ENCODE data around the gene POLR1B.
"Not testable (repeated sequence)": the region's sequence is repeated elsewhere in the genome, so short reads cannot be mapped to it uniquely, and the experiment has no call there.

The POLR1B gene, protein sequence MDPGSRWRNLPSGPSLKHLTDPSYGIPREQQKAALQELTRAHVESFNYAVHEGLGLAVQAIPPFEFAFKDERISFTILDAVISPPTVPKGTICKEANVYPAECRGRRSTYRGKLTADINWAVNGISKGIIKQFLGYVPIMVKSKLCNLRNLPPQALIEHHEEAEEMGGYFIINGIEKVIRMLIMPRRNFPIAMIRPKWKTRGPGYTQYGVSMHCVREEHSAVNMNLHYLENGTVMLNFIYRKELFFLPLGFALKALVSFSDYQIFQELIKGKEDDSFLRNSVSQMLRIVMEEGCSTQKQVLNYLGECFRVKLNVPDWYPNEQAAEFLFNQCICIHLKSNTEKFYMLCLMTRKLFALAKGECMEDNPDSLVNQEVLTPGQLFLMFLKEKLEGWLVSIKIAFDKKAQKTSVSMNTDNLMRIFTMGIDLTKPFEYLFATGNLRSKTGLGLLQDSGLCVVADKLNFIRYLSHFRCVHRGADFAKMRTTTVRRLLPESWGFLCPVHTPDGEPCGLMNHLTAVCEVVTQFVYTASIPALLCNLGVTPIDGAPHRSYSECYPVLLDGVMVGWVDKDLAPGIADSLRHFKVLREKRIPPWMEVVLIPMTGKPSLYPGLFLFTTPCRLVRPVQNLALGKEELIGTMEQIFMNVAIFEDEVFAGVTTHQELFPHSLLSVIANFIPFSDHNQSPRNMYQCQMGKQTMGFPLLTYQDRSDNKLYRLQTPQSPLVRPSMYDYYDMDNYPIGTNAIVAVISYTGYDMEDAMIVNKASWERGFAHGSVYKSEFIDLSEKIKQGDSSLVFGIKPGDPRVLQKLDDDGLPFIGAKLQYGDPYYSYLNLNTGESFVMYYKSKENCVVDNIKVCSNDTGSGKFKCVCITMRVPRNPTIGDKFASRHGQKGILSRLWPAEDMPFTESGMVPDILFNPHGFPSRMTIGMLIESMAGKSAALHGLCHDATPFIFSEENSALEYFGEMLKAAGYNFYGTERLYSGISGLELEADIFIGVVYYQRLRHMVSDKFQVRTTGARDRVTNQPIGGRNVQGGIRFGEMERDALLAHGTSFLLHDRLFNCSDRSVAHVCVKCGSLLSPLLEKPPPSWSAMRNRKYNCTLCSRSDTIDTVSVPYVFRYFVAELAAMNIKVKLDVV

DNA sequence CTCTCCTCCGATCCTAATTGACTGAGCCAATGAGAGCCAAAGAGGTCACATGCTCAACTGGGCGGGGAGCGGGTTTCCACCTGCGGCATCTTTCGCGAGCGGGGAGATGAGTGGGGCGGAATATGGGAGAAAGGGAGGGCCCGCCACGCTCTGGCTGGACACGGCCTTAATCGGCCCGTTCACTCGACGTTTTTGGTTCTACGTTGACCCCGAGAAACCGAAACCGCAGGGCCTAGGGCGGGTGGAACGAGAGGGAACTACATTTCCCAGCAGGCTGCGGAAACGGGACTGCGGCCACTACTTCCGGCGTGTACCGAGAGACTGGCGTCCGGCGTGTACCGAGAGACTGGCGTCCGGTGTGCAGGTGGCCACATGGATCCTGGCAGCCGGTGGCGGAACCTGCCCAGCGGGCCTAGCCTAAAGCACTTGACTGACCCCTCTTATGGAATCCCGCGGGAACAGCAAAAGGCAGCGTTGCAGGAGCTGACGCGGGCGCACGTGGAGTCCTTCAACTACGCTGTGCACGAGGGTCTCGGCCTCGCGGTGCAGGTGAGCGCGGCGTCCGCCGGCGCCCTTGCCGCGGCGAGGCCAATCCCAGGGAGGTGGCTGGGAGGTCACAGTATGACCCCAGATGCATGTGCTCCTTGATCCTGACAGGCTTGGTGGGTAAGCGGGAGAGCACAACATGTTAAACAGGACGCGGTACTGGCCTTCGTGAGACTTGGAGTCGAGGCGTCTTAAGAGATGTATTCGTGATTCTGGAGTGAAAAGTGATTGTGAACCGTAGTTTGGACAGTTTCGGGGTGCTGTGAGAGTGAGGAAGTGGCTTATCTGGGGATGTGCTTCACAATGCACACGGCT lies at the start of gene POLR1B:
TSS of gene POLR1B (plus strand) at position 343 of the 861 bp plus-strand sequence. CDS start at position 373, 30 bp downstream.
- peak; percentile 70 for DNase-seq (ENCODE audit: low spot score)

GRCh38 chr2:112493048-112493447 lies 49.2 kb upstream of the POLR1B start:
- no peak for DNase-seq (ENCODE audit: low spot score)

DNA sequence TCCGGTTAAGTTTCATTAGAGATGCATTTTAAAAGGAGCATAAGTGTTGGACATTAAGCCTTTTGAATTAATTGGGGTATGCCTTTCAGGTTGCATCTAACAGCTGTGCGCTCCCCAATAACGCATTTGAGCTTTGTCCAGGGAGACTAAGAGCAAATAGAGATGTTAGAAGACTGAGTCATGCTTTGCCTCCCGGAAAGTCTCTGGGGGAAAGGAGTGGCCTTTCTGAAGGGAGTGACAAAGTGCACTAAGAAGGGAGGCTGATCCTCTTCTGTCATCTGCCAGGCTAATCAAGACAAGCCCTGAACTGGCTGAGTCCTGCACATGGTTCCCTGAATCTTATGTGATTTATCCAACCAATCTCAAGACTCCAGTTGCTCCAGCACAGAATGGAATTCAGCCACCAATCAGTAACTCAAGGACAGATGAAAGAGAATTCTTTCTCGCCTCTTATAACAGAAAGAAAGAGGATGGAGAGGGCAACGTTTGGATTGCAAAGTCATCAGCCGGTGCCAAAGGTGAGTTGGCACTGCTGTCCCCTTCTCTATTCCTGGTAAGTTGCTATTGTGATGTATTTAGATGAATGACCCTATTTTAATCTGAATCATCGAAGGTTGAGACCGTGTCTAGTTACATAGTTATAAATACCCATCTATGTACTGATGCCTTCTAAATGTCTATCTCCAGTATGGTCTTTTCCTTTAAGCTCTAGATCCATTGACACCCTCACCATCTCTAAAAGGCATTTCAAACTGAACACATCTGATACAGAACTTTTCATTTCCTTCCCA lies 48.2 kb upstream of the POLR1B start:
- no peak for DNase-seq (ENCODE audit: low spot score)

- DNase-seq (ENCODE audit: low spot score), result no peak
These were observed 47.4 kb upstream of the POLR1B start for GRCh38 chr2:112494828-112495227.

- DNase-seq (ENCODE audit: low spot score), result not testable (repeated sequence)
These were observed 46.4 kb upstream of the POLR1B start for GRCh38 chr2:112495878-112496277.

GRCh38 chr2:112500850-112501484 lies 41.3 kb upstream of the POLR1B start:
- DNase-seq (ENCODE audit: low spot score), result peak; percentile 50

GRCh38 chr2:112509239-112509998 lies 32.8 kb upstream of the POLR1B start:
- not testable (repeated sequence) for DNase-seq (ENCODE audit: low spot score)

GRCh38 chr2:112516801-112517200 lies 25.5 kb upstream of the POLR1B start:
- DNase-seq (ENCODE audit: low spot score), result no peak

GRCh38 chr2:112518807-112519206 lies 23.5 kb upstream of the POLR1B start:
- no peak for DNase-seq (ENCODE audit: low spot score)

GRCh38 chr2:112519506-112519905 lies 22.8 kb upstream of the POLR1B start:
- DNase-seq (ENCODE audit: low spot score), result no peak

DNA sequence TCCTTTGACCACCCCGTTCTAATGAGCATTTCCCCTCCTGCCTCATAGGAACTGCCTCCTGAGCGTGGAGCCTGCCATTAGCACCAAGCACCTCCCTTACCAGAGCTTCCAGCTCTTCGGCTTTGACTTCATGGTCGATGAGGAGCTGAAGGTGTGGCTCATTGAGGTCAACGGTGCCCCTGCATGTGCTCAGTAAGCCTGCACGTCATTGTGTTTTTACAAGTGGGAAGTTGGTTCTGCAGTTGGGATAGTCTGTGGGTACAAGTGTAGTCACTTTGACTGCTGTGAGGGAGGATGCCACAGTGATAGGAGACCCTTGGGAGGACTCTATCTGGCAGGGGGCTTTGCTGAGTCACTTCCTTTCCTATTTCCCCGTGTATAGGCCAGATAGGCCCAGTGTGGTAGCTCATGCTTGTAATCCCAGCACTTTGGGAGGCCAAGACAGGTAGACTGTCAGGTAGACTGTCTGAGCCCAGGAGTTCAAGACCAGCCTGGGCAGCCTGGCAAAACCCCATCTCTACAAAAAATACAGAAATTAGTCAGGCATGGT lies 22.0 kb upstream of the POLR1B start:
- no peak for DNase-seq (ENCODE audit: low spot score)

GRCh38 chr2:112523291-112523777 lies 18.9 kb upstream of the POLR1B start:
- DNase-seq (ENCODE audit: low spot score), result no peak

GRCh38 chr2:112524276-112524675 lies 18.0 kb upstream of the POLR1B start:
- DNase-seq (ENCODE audit: low spot score), result not testable (repeated sequence)

DNA sequence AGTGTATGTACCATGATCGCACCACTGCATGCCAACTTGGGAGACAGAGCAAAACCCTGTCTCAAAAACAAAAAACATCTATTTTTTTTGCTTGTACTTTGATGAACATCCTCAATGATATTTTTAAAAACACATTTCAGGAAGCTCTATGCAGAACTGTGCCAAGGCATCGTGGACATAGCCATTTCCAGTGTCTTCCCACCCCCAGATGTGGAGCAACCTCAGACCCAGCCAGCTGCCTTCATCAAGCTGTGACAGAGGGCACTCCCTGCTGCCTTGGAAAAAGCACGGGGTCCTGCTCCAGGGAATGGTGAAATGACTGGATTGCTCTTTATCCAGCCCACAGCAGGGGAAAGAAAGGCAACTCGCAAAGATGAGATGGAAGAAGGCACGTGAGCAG lies 13.7 kb upstream of the POLR1B start:
- no peak for DNase-seq (ENCODE audit: low spot score)

- DNase-seq (ENCODE audit: low spot score), result no peak
These were observed 12.5 kb upstream of the POLR1B start for GRCh38 chr2:112529757-112530156.

GRCh38 chr2:112530728-112531127 lies 11.5 kb upstream of the POLR1B start:
- DNase-seq (ENCODE audit: low spot score), result no peak

DNA sequence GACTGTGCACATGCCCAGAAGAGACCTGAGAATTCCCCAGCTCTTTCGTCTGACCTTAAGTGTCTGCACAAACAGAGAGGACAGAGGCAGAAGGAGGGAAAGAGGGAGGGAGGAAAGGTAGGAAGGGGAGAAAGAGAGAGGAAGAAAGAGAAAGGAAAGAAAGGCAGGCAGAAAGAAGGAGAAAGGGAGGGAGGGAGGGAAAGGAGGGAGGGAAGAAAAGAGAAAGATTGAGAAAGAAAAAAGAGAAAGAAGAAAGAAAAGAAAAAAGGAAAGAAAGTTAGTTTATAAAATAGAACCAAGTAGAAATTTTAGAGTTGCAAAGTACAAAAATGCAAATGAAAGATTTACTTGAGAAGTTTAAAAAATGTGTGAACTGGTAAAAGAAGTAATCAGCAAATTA lies 7.4 kb upstream of the POLR1B start:
- no peak for DNase-seq (ENCODE audit: low spot score)

DNA sequence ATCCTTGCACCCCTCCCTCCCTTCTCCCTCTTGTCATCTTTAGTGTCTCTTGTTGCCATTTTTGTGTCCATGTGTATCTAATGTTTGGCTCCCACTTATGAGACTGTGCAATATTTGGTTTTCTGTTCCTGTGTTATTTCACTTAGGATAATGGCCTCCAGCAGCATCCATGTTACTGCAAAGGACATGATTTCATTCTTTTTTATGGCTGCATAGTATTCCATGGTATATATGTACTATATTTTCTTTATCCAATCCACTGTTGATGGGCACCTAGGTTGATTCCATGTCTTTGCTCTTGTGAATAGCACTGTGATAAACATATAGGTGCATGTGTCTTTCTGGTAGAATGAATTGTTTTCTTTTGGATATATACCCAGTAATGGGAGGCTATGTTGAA lies 5.6 kb upstream of the POLR1B start:
- not testable (repeated sequence) for DNase-seq (ENCODE audit: low spot score)

DNA sequence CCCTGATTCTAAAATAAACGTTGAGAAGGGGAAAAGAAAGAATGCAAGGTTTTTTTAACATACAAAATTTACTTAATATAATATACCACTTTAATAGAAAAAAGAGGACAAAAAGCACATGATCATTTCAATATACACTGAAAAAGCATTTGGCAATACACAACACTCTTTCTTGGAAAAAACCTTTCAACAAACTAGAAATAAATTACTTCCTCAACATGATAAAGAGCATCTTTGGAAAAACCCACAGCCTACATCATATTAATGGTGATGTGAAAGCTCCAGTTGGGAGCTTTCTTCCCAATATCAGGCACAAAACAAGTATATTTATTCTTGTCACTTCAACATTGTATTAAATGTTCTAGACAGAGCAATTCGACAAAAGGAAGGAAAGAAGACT lies 3.0 kb upstream of the POLR1B start:
- no peak for DNase-seq (ENCODE audit: low spot score)
